Smooth muscle cell (in vitro differentiated cells): ENCODE data around the gene PIK3R6. TPM values are rescaled to one million over a fixed set of nuclear protein-coding genes. Genes with fewer than 3 reads are reported as not detected.

Source experiments
- DNase-seq: peaks from one replicate; lab custom pipeline; 2025; ENCODE audit not compliant: unreplicated experiment; lab: John Stamatoyannopoulos, UW
- H2AFZ ChIP-seq: fragments of 200-600 bp; sonication (generic); 2 replicates; pipeline ENCODE4 v1.6.0; 2016; ENCODE audit warnings: antibody characterized with exemption, low read depth, mild to moderate bottlenecking
- H3F3A ChIP-seq: fragments of 200-600 bp; sonication (generic); 2 replicates; pipeline ENCODE4 v1.6.0; 2017; ENCODE audit warnings: antibody characterized with exemption, low read depth
- H3K27ac ChIP-seq: fragments of 200-600 bp; sonication (generic); 2 replicates; pipeline ENCODE4 v1.5.1; 2016; ENCODE audit warnings: low read depth, mild to moderate bottlenecking
- H3K27me3 ChIP-seq: fragments of 200-600 bp; sonication (generic); 2 replicates; pipeline ENCODE4 v1.6.1; 2016; ENCODE audit warnings: low read depth, mild to moderate bottlenecking
- H3K36me3 ChIP-seq: fragments of 200-600 bp; sonication (generic); 2 replicates; pipeline ENCODE4 v1.5.1; 2016; ENCODE audit warnings: low read depth
- H3K4me1 ChIP-seq: fragments of 200-600 bp; sonication (generic); 2 replicates; pipeline ENCODE4 v1.5.1; 2016; ENCODE audit warnings: low read depth
- H3K4me2 ChIP-seq: fragments of 200-600 bp; sonication (generic); 2 replicates; pipeline ENCODE4 v1.6.0; 2016; ENCODE audit warnings: mild to moderate bottlenecking
- H3K4me3 ChIP-seq: fragments of 200-600 bp; sonication (generic); 2 replicates; pipeline ENCODE4 v1.5.1; 2016; ENCODE audit warnings: mild to moderate bottlenecking
- H3K79me2 ChIP-seq: fragments of 200-600 bp; sonication (generic); 2 replicates; pipeline ENCODE4 v1.6.0; 2016; ENCODE audit warnings: low read depth, mild to moderate bottlenecking
- H3K9ac ChIP-seq: fragments of 200-600 bp; sonication (generic); 2 replicates; pipeline ENCODE4 v1.6.0; 2016; ENCODE audit warnings: low read depth
- H3K9me3 ChIP-seq: fragments of 200-600 bp; sonication (generic); replicated peaks from 2 replicates; pipeline ENCODE4 v1.5.1; 2016; ENCODE audit warnings: low read depth
- H4K20me1 ChIP-seq: fragments of 200-600 bp; sonication (generic); 2 replicates; pipeline ENCODE4 v1.6.0; 2016; ENCODE audit warnings: low read depth
- WGBS: methylation state at CpG from one replicate; pipeline ENCODE4 v1.1.7; 2016; ENCODE audit warnings: low lambda C conversion rate; 5-methylcytosine and 5-hydroxymethylcytosine counted together
- polyA plus RNA-seq: library from polyadenylated mRNA; unstranded; fragments of >200 nt; fragmentation: Nextera tagmentation; extraction: Ambion mirVana; gene quantifications from 2 replicates; pipeline ENCODE4 v1.2.1, GENCODE V29; 2016
- total RNA-seq: library from RNA; depleted of rRNA; stranded (reverse); fragments of >200 nt; gene quantifications from 2 replicates; pipeline ENCODE4 v1.2.3, GENCODE V29; 2014
- TF ChIP-seq, protein P1 (sequence below): fragments of 200-600 bp; sonication (generic); IDR thresholded peaks from 2 replicates; pipeline ENCODE4 v1.5.1; 2017; ENCODE audit warnings: borderline replicate concordance, mild to moderate bottlenecking, antibody characterized with exemption; ENCODE audit not compliant: insufficient read depth, poor library complexity, severe bottlenecking

Gene PIK3R6
- total and polyA plus RNA-seq, 2 experiments from 2014 or later: not detected

GRCh38 chr17:8843344-8843743, 24.1 kb downstream of the PIK3R6 start:
- no peak overlapping the region for H3K4me3 ChIP-seq
- H3K27ac ChIP-seq: no peak overlapping the region
- no peaks in the 10 kb centered on the region for H3K9me3 ChIP-seq
- H2AFZ ChIP-seq: no peak overlapping the region
- 55% methylated on average over 2 of the region's 2 CpGs for WGBS
- H3K9ac ChIP-seq: no peak overlapping the region
- H3K79me2 ChIP-seq: no peaks in the 10 kb centered on the region
- TF ChIP-seq, protein P1, sequence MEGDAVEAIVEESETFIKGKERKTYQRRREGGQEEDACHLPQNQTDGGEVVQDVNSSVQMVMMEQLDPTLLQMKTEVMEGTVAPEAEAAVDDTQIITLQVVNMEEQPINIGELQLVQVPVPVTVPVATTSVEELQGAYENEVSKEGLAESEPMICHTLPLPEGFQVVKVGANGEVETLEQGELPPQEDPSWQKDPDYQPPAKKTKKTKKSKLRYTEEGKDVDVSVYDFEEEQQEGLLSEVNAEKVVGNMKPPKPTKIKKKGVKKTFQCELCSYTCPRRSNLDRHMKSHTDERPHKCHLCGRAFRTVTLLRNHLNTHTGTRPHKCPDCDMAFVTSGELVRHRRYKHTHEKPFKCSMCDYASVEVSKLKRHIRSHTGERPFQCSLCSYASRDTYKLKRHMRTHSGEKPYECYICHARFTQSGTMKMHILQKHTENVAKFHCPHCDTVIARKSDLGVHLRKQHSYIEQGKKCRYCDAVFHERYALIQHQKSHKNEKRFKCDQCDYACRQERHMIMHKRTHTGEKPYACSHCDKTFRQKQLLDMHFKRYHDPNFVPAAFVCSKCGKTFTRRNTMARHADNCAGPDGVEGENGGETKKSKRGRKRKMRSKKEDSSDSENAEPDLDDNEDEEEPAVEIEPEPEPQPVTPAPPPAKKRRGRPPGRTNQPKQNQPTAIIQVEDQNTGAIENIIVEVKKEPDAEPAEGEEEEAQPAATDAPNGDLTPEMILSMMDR: no peak
- H3K4me2 ChIP-seq: no peak overlapping the region
- no peaks in the 10 kb centered on the region for H3K36me3 ChIP-seq
- peaks cover 7% of the 10 kb centered on the region for H3F3A ChIP-seq
- no peak for DNase-seq
- no peaks in the 10 kb centered on the region for H3K4me1 ChIP-seq
- H3K27me3 ChIP-seq: no peaks in the 10 kb centered on the region
- no peaks in the 10 kb centered on the region for H4K20me1 ChIP-seq

DNA sequence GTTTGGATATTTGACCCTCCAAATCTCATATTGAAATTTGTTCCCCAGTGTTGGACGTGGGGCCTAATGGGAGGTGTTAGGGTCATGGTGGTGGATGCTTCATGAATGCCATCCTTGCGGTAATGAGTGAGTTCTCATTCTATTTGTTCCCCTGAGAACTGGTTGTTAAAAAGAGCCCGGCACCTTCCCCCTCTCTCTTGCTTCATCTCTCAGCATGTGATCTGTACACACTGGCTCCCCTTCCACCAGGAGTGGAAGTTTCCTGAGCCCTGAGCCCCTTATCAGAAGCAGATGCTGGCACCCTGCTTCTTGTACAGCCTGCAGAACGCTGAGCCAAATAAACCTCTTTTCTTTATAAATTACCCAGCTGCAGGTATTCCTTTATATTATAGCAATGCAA, 25.6 kb downstream of the PIK3R6 start:
- Histone ChIP-seq H3K27me3 (no peaks in the 10 kb centered on the region), H3K9ac (no peak overlapping the region), H3K9me3 (no peaks in the 10 kb centered on the region), H3K4me3 (no peak overlapping the region), H4K20me1 (no peaks in the 10 kb centered on the region), H2AFZ (no peak overlapping the region), H3K79me2 (no peaks in the 10 kb centered on the region), H3K36me3 (no peaks in the 10 kb centered on the region), H3F3A (peaks cover 7% of the 10 kb centered on the region), H3K4me2 (no peak overlapping the region), H3K27ac (no peak overlapping the region), H3K4me1 (no peaks in the 10 kb centered on the region)
- WGBS: 100% methylated on average over 3 of the region's 4 CpGs
- TF ChIP-seq, protein P1: no peak
- DNase-seq: no peak

GRCh38 chr17:8839410-8839935, 28.0 kb downstream of the PIK3R6 start:
- Histone ChIP-seq H3K4me2 (no peak overlapping the region), H3F3A (no peaks in the 10 kb centered on the region), H3K27me3 (no peaks in the 10 kb centered on the region), H3K79me2 (no peaks in the 10 kb centered on the region), H3K36me3 (no peaks in the 10 kb centered on the region), H3K9ac (no peak overlapping the region), H3K9me3 (no peaks in the 10 kb centered on the region), H3K4me1 (no peaks in the 10 kb centered on the region), H3K27ac (no peak overlapping the region), H2AFZ (no peak overlapping the region), H4K20me1 (no peaks in the 10 kb centered on the region), H3K4me3 (no peak overlapping the region)
- no peak for DNase-seq
- TF ChIP-seq, protein P1: no peak
- WGBS: 85% methylated on average over 11 of the region's 11 CpGs

DNA sequence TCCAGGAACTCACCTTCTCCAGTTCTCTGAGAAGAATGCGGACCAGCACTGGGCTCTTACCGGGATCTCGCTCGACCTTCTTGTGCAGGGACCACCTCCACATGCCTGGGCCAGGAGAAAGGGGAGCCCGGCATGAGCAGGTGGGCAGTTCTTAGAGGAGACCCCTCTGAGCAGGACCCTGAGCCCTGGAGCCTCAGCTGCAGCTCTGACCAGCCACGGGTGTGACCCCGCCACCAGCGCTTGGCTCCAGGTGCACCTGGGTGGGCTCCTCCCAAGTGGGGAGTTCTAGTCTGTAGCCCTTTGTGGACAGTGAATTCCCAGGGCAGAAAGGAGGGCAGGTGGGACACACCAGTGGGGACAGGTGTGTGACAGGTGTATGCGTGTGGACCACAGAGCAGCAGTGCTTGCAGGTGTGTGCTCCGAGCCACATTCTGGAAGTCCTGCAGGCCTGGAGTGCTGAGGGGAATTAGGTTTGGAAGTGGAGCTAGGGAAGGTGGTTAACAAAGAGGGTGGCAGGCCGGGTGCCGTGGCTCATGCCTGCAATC, 28.9 kb downstream of the PIK3R6 start:
- Histone ChIP-seq H3K36me3 (no peaks in the 10 kb centered on the region), H3K4me3 (no peak overlapping the region), H3K27me3 (no peaks in the 10 kb centered on the region), H3F3A (no peaks in the 10 kb centered on the region), H2AFZ (no peak overlapping the region), H3K4me1 (no peaks in the 10 kb centered on the region), H3K4me2 (no peak overlapping the region), H3K27ac (no peak overlapping the region), H3K79me2 (no peaks in the 10 kb centered on the region), H3K9me3 (no peaks in the 10 kb centered on the region), H3K9ac (no peak overlapping the region), H4K20me1 (no peaks in the 10 kb centered on the region)
- TF ChIP-seq, protein P1: no peak
- 94% methylated on average over 12 of the region's 12 CpGs for WGBS
- DNase-seq: no peak
